Stimulated activated memory B cell treated with anti-CD40 and anti-IgM and Interleukin-4, amounts not matched to agents 10 μg/mL and 1 μg/mL and 100 μg/mL, for 72 hours (primary cell): ENCODE data around the gene SLC66A1.

Experiments used
- ATAC-seq: fragments of 150-1000 bp; cut with Tn5 transposase; 2 replicates; pipeline ENCODE4 v1.10.0; 2021
- H3K27ac Mint-ChIP-seq: one replicate; pipeline ENCODE4 v1.8.0; 2022; ENCODE audit warnings: mild to moderate bottlenecking, mixed read lengths
- H3K27me3 Mint-ChIP-seq: one replicate; pipeline ENCODE4 v1.8.0; 2022; ENCODE audit warnings: mixed read lengths
- H3K36me3 Mint-ChIP-seq: one replicate; pipeline ENCODE4 v1.8.0; 2022; ENCODE audit warnings: mixed read lengths
- H3K4me1 Mint-ChIP-seq: one replicate; pipeline ENCODE4 v1.8.0; 2022; ENCODE audit warnings: mixed read lengths
- H3K4me3 Mint-ChIP-seq: one replicate; pipeline ENCODE4 v1.8.0; 2022; ENCODE audit warnings: mild to moderate bottlenecking, moderate library complexity, mixed read lengths
- H3K9me3 Mint-ChIP-seq: one replicate; pipeline ENCODE4 v1.8.0; 2022; ENCODE audit warnings: mixed read lengths

The SLC66A1 gene

GRCh38 chr1:19313636-19313959 lies 1.5 kb downstream of the SLC66A1 start:
- Mint-ChIP-seq H3K27me3 (no peaks in the 10 kb centered on the region), H3K36me3 (peaks cover 9% of the 10 kb centered on the region), H3K4me3 (peak overlapping the region; percentile 64), H3K4me1 (peaks cover 71% of the 10 kb centered on the region), H3K27ac (peak overlapping the region; percentile 24), H3K9me3 (no peaks in the 10 kb centered on the region)
- no peak for ATAC-seq

GRCh38 chr1:19313961-19314882 lies 2.1 kb downstream of the SLC66A1 start:
- Mint-ChIP-seq H3K4me1 (peaks cover 67% of the 10 kb centered on the region), H3K27ac (peak overlapping the region; percentile 24), H3K9me3 (no peaks in the 10 kb centered on the region), H3K36me3 (peaks cover 11% of the 10 kb centered on the region), H3K4me3 (peak overlapping the region; percentile 32), H3K27me3 (no peaks in the 10 kb centered on the region)
- no peak for ATAC-seq

GRCh38 chr1:19315378-19316198 lies 3.5 kb downstream of the SLC66A1 start:
- H3K4me1 Mint-ChIP-seq = peaks cover 65% of the 10 kb centered on the region
- H3K27ac Mint-ChIP-seq = peak overlapping the region; percentile 24
- ATAC-seq = peak; percentile 70
- no peaks in the 10 kb centered on the region for H3K27me3 Mint-ChIP-seq
- no peaks in the 10 kb centered on the region for H3K9me3 Mint-ChIP-seq
- H3K36me3 Mint-ChIP-seq = peaks cover 14% of the 10 kb centered on the region
- H3K4me3 Mint-ChIP-seq = peak overlapping the region; percentile 51

GRCh38 chr1:19317126-19317910 lies 5.2 kb downstream of the SLC66A1 start:
- H3K27me3 Mint-ChIP-seq = no peaks in the 10 kb centered on the region
- H3K4me1 Mint-ChIP-seq = peaks cover 56% of the 10 kb centered on the region
- H3K27ac Mint-ChIP-seq = peak overlapping the region; percentile 24
- no peaks in the 10 kb centered on the region for H3K9me3 Mint-ChIP-seq
- H3K4me3 Mint-ChIP-seq = no peak overlapping the region
- peaks cover 16% of the 10 kb centered on the region for H3K36me3 Mint-ChIP-seq
- no peak for ATAC-seq

GRCh38 chr1:19319196-19319595 lies 7.1 kb downstream of the SLC66A1 start:
- Mint-ChIP-seq H3K9me3 (no peaks in the 10 kb centered on the region), H3K36me3 (peaks cover 32% of the 10 kb centered on the region), H3K27me3 (no peaks in the 10 kb centered on the region), H3K27ac (no peak overlapping the region), H3K4me3 (no peak overlapping the region), H3K4me1 (peaks cover 39% of the 10 kb centered on the region)
- no peak for ATAC-seq

GRCh38 chr1:19321071-19321470 lies 8.9 kb downstream of the SLC66A1 start:
- Mint-ChIP-seq H3K36me3 (peaks cover 44% of the 10 kb centered on the region), H3K27ac (no peak overlapping the region), H3K9me3 (no peaks in the 10 kb centered on the region), H3K4me3 (no peak overlapping the region), H3K27me3 (no peaks in the 10 kb centered on the region), H3K4me1 (peaks cover 21% of the 10 kb centered on the region)
- ATAC-seq = no peak

GRCh38 chr1:19322481-19322880 lies 10.4 kb downstream of the SLC66A1 start:
- Mint-ChIP-seq H3K27me3 (no peaks in the 10 kb centered on the region), H3K36me3 (peaks cover 55% of the 10 kb centered on the region), H3K4me1 (peaks cover 21% of the 10 kb centered on the region), H3K27ac (no peak overlapping the region), H3K9me3 (no peaks in the 10 kb centered on the region), H3K4me3 (no peak overlapping the region)
- ATAC-seq = no peak

- H3K4me3 Mint-ChIP-seq = no peak overlapping the region
- no peak overlapping the region for H3K27ac Mint-ChIP-seq
- H3K27me3 Mint-ChIP-seq = no peaks in the 10 kb centered on the region
- H3K9me3 Mint-ChIP-seq = no peaks in the 10 kb centered on the region
- peaks cover 10% of the 10 kb centered on the region for H3K4me1 Mint-ChIP-seq
- ATAC-seq = no peak
- peaks cover 60% of the 10 kb centered on the region for H3K36me3 Mint-ChIP-seq
Observed at GRCh38 chr1:19323987-19324664, 12.0 kb downstream of the SLC66A1 start.

- no peaks in the 10 kb centered on the region for H3K27me3 Mint-ChIP-seq
- no peak overlapping the region for H3K27ac Mint-ChIP-seq
- H3K36me3 Mint-ChIP-seq = peaks cover 60% of the 10 kb centered on the region
- H3K4me3 Mint-ChIP-seq = no peak overlapping the region
- ATAC-seq = no peak
- H3K9me3 Mint-ChIP-seq = no peaks in the 10 kb centered on the region
- peaks cover 10% of the 10 kb centered on the region for H3K4me1 Mint-ChIP-seq
Observed at GRCh38 chr1:19324665-19324990, 12.5 kb downstream of the SLC66A1 start.

GRCh38 chr1:19325368-19325957 lies 13.3 kb downstream of the SLC66A1 start:
- Mint-ChIP-seq H3K27ac (no peak overlapping the region), H3K36me3 (peaks cover 62% of the 10 kb centered on the region), H3K4me3 (no peak overlapping the region), H3K4me1 (peaks cover 10% of the 10 kb centered on the region), H3K27me3 (no peaks in the 10 kb centered on the region), H3K9me3 (no peaks in the 10 kb centered on the region)
- no peak for ATAC-seq

GRCh38 chr1:19325958-19326747 lies 14.0 kb downstream of the SLC66A1 start:
- H3K27me3 Mint-ChIP-seq = no peaks in the 10 kb centered on the region
- H3K9me3 Mint-ChIP-seq = no peaks in the 10 kb centered on the region
- ATAC-seq = peak; percentile 82
- no peak overlapping the region for H3K4me3 Mint-ChIP-seq
- peaks cover 62% of the 10 kb centered on the region for H3K36me3 Mint-ChIP-seq
- H3K27ac Mint-ChIP-seq = no peak overlapping the region
- peaks cover 10% of the 10 kb centered on the region for H3K4me1 Mint-ChIP-seq

GRCh38 chr1:19326748-19327065 lies 14.6 kb downstream of the SLC66A1 start:
- Mint-ChIP-seq H3K4me1 (peaks cover 10% of the 10 kb centered on the region), H3K27ac (no peak overlapping the region), H3K27me3 (no peaks in the 10 kb centered on the region), H3K4me3 (no peak overlapping the region), H3K9me3 (no peaks in the 10 kb centered on the region), H3K36me3 (peaks cover 62% of the 10 kb centered on the region)
- ATAC-seq = no peak

- Mint-ChIP-seq H3K27ac (no peak overlapping the region), H3K9me3 (no peaks in the 10 kb centered on the region), H3K4me1 (peaks cover 10% of the 10 kb centered on the region), H3K4me3 (no peak overlapping the region), H3K27me3 (no peaks in the 10 kb centered on the region), H3K36me3 (peaks cover 59% of the 10 kb centered on the region)
- no peak for ATAC-seq
Observed at GRCh38 chr1:19327301-19327700, 15.2 kb downstream of the SLC66A1 start.

- Mint-ChIP-seq H3K27ac (no peak overlapping the region), H3K27me3 (no peaks in the 10 kb centered on the region), H3K36me3 (peaks cover 55% of the 10 kb centered on the region), H3K4me1 (peaks cover 10% of the 10 kb centered on the region), H3K4me3 (no peak overlapping the region), H3K9me3 (no peaks in the 10 kb centered on the region)
- ATAC-seq = no peak
Observed at GRCh38 chr1:19327736-19328135, 15.6 kb downstream of the SLC66A1 start.
